ENCODE results near the gene SLC1A2.

Gene SLC1A2

DNA sequence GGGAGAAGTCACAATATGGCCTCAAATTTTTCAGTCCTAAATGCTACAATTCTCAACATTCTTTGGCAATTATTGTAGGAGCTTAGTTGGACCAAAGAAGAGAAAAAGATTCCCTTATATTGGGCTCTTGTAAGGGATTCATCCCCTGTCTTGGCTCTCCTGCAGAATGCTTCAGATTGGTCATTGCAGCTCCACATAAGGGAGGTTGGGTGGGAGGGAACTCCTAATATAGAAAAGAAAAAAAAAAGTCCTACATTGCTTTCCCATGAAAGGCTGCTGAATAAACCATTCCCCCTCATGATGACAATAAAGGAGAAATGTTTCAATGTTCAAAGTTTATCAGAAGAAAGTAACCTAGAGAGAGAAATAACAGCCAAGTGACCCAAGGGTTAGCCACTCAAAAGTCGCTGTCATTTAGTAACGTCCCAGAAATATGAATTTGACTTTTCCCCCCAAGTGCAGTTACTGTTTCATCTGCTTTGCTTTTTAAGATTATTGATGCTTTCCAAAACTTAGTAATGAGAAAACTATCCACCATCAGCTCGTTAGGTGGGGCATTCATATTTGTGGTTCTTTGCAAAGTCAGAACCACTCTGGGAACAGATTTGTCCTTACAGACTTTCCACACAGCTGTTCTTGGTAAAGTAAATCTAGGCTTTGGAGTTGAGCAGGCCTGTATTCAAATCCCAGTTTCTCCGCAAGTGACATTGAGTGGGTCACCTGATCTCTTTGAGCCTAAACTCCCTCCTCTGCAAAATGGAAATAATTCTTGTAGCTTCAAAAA is 5.0 kb upstream of the SLC1A2 start:
- TF ChIP-seq, protein P1, sequence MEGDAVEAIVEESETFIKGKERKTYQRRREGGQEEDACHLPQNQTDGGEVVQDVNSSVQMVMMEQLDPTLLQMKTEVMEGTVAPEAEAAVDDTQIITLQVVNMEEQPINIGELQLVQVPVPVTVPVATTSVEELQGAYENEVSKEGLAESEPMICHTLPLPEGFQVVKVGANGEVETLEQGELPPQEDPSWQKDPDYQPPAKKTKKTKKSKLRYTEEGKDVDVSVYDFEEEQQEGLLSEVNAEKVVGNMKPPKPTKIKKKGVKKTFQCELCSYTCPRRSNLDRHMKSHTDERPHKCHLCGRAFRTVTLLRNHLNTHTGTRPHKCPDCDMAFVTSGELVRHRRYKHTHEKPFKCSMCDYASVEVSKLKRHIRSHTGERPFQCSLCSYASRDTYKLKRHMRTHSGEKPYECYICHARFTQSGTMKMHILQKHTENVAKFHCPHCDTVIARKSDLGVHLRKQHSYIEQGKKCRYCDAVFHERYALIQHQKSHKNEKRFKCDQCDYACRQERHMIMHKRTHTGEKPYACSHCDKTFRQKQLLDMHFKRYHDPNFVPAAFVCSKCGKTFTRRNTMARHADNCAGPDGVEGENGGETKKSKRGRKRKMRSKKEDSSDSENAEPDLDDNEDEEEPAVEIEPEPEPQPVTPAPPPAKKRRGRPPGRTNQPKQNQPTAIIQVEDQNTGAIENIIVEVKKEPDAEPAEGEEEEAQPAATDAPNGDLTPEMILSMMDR (IDR thresholded peaks at IDR 0.05; ENCODE audit: borderline replicate concordance, insufficient read depth, low read depth, low read length) = no peak
- H3K4me3 ChIP-seq (ENCODE audit: low read depth, low read length) = no peak overlapping the region

DNA sequence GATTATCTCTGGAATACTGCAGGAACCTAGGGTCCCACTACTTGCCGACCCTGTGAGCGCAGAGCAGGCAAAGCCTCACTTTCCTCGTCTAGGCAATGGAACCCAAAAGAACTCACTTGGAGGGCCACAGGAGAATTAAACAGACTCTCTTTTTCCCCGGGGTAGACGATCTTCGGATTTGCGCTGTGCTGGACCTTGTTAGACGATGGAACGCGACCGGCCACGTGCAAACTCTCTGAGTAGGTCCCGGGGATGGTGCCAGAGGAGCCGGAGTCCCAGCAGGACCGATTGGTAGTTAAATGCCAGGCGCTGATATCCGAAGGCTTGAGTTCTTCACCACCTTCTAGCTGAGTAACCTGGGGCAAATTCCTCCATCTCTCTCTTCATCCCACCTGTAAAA is 1.0 kb upstream of the SLC1A2 start:
- TF ChIP-seq, protein P1 (IDR thresholded peaks at IDR 0.05; ENCODE audit: borderline replicate concordance, insufficient read depth, low read depth, low read length) = no peak
- H3K4me3 ChIP-seq (ENCODE audit: low read depth, low read length) = no peak overlapping the region

DNA sequence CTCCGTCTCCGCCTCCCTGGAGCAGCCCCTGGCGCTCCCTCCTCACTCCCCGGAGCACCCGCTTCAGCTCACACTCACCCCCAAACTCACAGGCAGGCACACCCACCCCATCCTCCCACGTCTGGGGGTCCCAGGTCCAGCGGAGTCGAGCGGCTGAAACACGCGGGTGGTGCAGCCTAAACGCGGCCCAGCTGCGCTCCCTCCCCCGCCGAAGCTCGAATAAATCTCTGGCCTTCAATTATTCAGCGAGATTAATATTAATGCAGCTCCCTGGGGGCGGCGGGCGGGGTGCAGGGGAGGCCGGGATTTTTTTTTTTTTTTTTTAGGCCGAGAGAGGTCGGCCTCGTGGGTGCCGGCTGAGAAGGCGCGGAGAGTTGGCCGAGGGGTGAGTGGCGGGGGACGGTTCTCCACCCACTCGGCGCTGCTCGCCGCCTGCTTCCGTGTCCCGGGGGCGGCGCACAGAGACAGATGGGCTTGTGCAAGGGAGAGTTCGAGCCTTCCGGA is 524 bp upstream of the SLC1A2 start:
- H3K4me3 ChIP-seq (ENCODE audit: low read depth, low read length) = no peak overlapping the region
- TF ChIP-seq, protein P1 (IDR thresholded peaks at IDR 0.05; ENCODE audit: borderline replicate concordance, insufficient read depth, low read depth, low read length) = no peak

DNA sequence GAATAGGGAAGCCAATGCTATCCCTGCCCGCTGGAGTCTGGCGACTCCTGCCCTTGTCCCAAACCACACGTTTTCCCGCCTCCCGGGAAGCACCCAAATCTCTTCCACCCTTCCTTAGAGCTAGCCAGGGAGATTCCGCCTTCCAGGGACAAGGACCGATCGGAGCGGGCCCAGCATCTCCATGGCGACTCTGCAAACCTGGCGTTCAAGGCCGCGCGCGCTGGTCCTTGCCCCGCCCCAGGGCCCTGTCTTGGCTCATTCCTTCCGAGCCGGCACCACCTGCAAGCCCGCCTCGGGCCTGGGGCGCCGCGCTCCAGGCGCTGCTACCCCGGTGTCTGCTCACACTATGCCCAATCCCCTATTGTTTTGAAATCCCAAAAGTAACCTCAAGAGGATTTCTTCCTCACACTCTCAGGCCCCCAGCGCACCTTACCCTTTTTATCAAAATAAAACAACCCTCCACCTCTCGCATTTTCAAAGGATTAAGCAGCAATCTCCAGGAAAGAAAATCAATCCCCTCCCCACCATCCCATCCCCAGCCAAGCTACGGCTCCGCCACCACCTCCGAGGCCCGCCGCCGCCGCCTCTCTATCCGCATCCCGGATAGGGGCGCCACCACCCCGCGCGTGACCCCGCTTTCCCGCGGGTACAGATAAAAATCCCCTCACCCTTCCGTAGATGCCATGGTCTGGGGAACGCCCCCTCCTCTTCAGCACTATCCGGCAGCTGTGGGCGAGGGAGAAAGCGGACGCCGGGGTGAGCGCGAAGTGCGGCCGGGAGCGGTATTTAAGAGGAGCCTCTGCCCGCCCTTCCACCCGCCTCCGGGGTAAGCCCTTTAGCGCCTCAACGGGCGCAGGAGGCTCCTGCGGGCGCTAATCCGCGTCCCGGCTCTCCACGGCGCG is 825 bp downstream of the SLC1A2 start:
- TF ChIP-seq, protein P1 (IDR thresholded peaks at IDR 0.05; ENCODE audit: borderline replicate concordance, insufficient read depth, low read depth, low read length) = no peak
- peak overlapping the region; percentile 14 for H3K4me3 ChIP-seq (ENCODE audit: low read depth, low read length)

DNA sequence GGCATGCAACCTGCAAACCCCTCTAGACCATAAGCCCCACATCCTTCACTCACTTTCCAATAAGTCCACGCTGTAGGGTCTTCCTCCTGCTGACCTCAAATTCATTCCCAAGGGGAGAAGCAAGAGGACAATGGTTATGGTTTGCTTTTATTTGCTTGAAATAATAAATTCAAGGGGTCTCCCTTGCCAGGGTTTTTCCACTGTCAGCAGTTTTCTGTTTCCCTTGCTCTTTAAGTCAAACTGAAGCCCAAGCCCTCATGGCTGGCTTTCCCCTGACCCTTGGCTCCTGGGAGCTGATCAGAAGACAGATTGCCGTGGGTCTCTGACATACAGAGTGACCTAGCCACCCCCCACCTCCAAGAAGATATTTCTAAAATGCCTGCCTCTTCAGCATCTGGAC is 3.9 kb downstream of the SLC1A2 start:
- no peak overlapping the region for H3K4me3 ChIP-seq (ENCODE audit: low read depth, low read length)
- TF ChIP-seq, protein P1 (IDR thresholded peaks at IDR 0.05; ENCODE audit: borderline replicate concordance, insufficient read depth, low read depth, low read length) = no peak

DNA sequence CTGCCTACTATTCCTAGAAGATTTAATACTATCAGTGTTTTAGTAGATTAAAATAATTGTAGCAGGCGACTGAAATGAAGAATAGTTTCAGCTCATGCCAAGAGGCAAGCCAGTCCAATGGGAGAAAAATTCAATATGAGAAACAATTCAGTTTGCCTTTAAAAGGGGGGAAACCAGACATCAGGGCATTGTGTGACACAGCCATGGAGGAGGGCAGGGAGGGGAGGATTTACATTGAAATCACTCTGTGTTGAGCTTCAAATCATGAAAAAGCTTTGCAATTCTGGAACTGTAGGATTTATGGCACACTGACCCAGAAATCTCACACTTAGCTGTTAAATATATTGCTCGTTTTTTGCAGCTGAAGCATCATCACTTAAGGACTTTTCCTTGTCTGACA is 4.6 kb downstream of the SLC1A2 start:
- TF ChIP-seq, protein P1 (IDR thresholded peaks at IDR 0.05; ENCODE audit: borderline replicate concordance, insufficient read depth, low read depth, low read length) = no peak
- no peak overlapping the region for H3K4me3 ChIP-seq (ENCODE audit: low read depth, low read length)

Measured in GM12875 (cell line).